Non-pigmented ciliary epithelial cell (primary cell): Measurements from ENCODE around the gene FERMT1.

Source experiments
- DNase-seq: peaks from one replicate; pipeline ENCODE4 v3.0.0-alpha.2; 2010; ENCODE audit warnings: low read depth

FERMT1 gene, protein sequence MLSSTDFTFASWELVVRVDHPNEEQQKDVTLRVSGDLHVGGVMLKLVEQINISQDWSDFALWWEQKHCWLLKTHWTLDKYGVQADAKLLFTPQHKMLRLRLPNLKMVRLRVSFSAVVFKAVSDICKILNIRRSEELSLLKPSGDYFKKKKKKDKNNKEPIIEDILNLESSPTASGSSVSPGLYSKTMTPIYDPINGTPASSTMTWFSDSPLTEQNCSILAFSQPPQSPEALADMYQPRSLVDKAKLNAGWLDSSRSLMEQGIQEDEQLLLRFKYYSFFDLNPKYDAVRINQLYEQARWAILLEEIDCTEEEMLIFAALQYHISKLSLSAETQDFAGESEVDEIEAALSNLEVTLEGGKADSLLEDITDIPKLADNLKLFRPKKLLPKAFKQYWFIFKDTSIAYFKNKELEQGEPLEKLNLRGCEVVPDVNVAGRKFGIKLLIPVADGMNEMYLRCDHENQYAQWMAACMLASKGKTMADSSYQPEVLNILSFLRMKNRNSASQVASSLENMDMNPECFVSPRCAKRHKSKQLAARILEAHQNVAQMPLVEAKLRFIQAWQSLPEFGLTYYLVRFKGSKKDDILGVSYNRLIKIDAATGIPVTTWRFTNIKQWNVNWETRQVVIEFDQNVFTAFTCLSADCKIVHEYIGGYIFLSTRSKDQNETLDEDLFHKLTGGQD

DNA sequence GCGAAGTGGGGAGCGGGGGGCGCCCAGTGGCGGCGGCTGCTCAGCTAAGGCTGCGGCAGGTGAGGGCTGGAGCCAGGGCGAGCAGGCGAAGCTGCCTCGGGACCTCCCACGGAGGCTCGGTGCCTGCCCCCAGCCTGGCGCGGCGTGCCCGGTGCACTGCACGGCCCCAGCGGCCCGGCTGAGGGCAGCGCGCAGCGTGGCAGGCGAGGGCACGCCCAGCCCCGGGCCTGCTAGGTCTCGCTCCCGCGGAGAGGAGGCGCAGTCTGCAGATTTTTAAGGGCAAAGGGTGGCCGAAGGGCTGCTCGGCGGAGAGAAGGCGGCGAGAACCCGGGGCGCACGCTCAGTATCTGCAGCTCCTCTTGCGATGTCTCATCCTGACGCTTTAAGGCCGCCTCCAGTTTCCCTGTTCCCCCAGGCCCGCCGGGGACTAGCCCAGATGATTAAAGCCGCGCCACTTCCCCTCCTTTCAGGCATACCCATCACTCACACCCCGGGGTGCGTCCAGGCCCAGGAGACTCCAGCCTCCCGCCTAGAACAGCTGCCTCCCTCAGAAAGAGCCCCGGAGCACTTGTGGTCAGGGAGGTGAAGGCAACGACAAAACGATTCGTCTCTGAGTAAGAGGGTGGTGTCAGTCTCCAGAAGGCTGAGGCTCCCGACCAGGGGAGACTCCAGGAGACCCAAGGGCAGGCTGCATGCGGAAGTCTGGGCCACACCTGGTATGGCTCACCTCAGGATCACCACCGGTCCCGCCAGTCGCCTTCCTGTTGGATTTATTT lies at the start of gene FERMT1:
Gene FERMT1 (minus strand): TSS at position 158 of the 776 bp plus-strand sequence. CDS start 3,476 bp downstream, outside the sequence.
- DNase-seq, result no peak

GRCh38 chr20:6169251-6169650 lies 46.4 kb upstream of the FERMT1 start:
- no peak for DNase-seq

DNA sequence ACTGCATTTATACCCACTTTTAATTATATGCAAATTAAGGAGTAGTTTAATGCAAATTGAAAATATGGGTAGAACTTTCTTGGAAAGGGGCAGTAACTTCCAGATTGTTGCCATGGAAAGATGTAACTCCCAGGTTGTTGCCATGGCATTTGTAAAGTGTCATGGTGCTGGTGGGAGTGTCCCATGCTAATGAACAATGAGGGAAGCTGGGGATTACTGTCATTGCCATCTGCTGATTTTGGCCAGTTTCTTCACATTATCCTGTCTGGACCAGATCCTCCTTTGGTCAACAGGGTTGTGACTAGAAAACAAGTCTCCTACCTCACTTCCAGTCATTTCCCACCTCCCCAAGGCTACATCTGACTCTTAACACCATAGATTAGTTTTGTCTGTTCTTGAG lies 45.4 kb upstream of the FERMT1 start:
- DNase-seq, result no peak

GRCh38 chr20:6165346-6165745 lies 42.5 kb upstream of the FERMT1 start:
- no peak for DNase-seq

DNA sequence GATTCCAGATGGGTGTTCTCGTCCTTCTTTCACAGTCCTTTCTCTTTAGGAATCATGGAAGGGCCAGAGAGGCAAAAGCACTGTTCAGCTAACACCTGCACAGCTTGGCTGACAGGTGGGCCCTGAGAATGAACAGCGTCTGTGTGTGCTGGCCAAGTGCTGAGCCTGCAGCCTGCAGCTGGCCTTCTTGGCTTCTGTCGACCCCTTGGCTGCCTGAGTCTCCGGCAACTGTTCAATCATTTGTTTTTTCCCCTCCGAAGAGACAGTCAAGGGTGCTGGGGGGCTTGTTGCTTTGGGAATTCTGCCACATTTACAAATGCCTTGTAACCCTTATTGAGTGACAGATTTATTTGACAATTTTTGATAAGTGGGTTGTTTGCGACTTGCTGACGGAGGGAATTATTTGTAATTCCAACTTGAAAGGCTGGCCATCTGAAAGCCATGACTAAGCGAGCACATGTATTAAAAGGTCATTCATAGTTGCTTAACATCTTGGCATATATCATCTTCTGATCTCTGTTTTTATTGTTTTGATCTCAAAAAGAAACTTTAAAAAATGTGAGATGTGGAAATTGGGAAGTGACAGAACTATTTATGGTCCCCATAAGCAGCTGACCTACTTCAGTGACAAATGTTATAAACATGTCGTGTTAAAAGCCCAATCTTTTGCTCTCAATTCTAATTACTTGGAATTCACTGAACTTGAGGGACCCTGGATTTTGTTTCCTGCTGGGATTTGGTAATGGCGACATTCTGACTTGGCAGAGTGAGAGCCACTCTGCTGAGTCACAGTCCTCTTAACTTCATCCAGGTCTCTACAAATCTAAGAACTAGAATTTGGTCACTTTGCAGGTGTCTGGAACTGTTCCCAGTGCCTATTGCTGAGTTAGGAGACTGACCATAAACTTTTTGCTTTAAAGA lies 41.9 kb upstream of the FERMT1 start:
- DNase-seq, result no peak

DNA sequence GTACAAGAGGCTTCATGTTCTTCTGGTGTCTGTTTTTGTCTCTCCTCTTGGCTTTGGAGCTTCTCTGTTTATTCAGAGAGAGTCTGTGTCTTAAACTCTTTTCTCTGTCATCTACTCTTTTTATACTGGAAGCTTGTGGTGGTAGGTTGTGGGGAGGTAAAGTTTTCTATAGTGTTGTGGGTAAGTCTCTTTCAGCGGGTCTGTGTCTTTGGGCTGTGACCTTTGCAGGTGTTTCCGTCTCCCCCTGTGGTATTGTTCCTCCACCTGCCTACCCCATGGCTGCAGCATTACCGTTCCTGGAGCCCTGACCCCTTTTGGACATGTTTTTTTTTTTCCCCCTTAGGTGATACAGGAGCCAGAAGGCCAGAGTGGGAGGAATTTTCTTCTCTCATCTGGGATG lies 37.9 kb upstream of the FERMT1 start:
- DNase-seq, result no peak

DNA sequence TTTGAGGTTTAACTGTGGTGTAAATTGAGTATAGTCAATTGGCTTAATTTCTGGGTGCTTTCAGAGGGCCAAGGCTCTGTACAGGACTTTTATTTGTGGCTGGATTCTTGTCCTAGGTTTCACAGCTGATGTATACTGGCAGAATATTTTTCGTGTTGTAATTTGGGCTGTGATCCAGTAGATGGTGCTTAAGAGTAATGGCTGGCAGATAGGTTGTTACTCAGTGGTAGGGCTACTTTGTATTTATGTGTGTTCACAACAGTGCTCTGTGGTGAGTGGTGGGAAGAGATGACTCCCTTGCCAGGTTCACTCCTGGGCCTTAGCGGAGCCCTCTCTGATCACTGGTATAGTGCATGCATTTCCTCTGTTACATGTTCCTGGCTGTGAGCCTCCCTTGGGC lies 34.5 kb upstream of the FERMT1 start:
- DNase-seq, result no peak

DNA sequence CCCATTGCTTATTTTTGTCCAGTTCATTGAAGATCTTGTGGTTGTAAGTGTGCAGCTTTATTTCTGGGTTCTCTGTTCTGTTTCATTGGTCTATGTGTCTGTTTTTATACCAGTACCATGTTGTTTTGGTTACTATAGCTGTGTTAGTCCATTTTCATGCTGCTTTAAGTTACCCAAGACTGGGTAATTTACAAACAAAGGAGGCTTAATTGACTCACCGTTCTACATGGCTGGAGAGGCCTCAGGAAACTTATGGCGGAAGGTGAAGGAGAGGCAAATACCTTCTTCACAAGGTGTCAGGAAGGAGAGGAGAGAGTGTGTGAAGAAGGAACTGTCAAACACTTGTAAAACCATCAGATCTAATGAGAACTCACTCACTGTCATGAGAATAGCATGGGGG lies 29.9 kb upstream of the FERMT1 start:
- DNase-seq, result no peak

GRCh38 chr20:6148073-6148472 lies 25.2 kb upstream of the FERMT1 start:
- DNase-seq, result no peak

- peak; percentile 24 for DNase-seq
Measured at GRCh38 chr20:6142348-6142993, 19.6 kb upstream of the FERMT1 start.

DNA sequence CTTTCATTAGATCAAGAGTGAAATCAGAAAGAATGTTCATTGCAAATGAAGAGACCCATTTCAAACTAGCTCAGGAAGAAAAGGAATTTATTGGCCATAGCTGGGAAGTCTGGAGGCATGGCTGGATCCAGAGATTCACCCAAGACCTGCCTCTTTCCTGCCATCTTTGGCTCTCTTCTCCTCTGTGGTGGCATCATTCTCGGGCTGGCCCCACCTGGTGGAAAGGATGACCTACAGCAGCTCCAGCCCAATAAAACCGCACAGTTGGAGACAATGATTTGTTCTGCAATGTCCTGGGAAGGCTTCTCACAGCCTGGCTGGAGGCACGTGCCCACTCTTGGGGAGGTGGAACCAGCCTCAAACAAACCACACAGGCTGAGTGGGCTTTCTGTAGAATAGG lies 18.1 kb upstream of the FERMT1 start:
- DNase-seq, result no peak

DNA sequence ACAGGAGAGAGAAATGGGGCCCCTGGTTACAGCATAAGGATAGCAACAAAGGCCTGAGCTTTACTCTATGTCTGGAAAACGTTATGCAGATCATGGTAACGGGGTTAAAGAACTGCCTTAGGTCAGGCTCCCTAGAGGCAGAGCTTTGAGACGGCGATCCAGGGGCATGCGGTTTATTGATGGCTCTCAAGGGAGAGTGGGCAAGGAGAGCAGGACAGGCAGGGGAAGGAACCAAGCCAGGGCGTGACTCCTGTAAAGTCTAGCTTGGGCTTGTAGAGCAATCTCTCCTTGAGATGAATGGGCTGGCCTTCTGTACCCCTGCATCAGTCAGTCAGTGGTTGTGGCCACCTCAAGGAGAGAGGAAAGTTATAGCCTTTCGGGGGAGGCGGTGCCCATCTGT lies 12.5 kb upstream of the FERMT1 start:
- no peak for DNase-seq

- DNase-seq, result no peak
Measured at GRCh38 chr20:6134592-6134991, 11.8 kb upstream of the FERMT1 start.

GRCh38 chr20:6130045-6130444 lies 7.2 kb upstream of the FERMT1 start:
- no peak for DNase-seq

DNA sequence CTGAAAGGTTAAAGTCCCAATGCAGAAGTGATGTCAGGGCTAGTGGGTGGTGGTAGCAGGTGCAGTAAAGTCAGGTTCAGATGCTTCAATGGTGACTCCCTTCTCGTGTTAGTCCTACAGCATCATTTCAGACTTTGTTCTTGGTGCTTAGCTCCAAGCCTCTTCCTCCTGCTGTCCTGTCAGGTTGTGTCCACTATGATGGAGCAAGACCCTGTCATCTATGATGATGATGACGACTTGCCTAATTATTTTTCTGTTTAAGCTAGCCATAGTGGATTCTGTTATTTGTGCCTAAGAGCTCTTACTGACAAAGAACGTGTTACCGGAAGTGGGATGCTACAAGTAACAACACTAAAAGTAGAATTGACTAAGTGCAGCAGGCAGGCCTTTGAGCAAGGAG lies 5.0 kb upstream of the FERMT1 start:
- DNase-seq, result no peak

DNA sequence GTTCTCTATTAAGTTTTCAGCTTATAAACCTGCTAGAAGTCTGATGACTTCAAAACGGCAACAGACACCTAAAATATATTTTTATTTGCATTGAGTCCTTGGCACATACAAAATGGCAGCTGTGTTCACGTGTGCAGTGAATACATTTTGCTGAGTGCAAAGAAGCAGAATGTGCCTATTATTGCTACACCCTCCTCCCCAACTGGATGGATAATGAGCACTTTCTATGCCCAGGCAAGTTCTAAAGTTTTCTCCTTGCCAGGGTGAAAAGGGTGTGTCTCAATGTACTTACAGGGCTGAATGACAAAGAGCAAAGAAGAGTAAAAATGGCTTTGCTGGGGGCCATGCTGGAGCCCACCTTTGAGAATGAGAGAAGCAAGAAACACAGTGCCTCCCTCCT lies 4.0 kb upstream of the FERMT1 start:
- no peak for DNase-seq

- DNase-seq, result no peak
Measured at GRCh38 chr20:6123649-6124014, 802 bp upstream of the FERMT1 start.

- no peak for DNase-seq
Measured at GRCh38 chr20:6122111-6122872, 538 bp downstream of the FERMT1 start.

DNA sequence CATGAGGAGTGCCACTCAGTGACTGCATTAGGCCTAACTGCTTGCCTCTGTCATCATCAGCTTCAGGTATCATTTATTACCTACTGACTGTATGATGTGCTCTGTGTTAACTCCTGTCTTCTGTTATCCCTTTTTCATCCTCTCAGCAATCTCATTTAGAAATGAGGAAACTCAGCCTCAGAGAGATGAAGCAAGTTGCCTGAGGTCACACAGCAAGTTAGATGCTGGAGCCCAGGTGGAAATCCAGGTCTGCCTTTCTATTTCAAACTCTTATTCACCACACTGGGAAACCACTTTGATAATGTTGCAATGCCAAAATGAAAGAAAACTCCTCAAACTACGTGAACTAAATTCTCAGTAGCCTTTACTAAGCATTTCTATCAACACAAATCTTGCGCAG lies 1.3 kb downstream of the FERMT1 start:
- DNase-seq, result no peak

GRCh38 chr20:6120491-6120988 lies 2.3 kb downstream of the FERMT1 start:
- DNase-seq, result no peak
